Activated effector memory CD4-positive, alpha-beta T cell treated with Interleukin-2 at 50 U/mL for 16 hours (primary cell): ENCODE results near the gene EMILIN3.

Experiments used
- DNase-seq: peaks from one replicate; pipeline ENCODE4 v3.0.0-alpha.2; 2020

Gene EMILIN3

DNA sequence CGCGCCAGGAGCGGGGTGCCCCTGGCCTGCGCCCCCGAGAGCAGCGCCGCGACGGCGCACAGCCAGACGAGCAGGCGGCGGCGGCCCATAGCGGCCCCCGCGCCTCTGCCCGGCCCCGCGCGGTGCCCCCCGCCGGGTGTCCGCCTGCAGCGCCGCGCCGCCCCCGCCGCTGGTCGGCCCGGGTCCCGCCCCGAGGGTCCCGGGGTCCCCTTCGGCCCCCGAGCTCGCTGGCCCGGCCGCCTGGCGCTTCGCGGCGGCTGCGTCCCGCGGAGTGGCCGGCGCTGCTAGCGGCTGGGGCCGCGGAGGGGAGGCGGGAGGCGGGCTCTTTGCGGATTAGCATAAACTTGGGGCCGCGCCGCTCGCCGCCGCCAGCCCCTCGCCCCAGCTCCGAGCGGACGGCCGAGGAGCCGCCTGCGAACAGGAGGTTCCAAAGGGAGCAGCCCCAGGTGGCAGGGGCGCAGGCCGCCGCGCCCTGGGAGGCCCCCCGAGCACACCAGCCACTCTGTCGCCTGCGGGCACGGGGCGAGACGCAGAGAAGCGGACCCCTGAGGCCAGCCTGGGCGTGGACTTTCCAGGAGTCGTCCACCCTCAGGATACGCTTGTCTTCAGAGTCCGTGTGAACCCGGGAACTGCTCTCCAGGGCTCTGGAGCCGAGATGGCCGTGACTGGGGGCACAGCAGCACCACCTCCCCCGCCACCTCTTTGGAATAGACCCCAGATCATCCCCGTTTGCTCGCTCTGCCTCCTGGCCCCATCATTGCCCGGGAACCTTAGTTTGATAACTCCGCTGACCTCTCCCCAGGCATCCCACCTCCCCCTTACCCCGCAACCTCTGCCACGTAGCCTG lies at the start of gene EMILIN3:
Gene EMILIN3, minus strand, starts transcription at position 273 of the 847 bp plus-strand sequence. Its CDS starts 184 bp downstream, at position 89.
- no peak for DNase-seq

- DNase-seq, result no peak
Observed at GRCh38 chr20:41415191-41415590, 48.6 kb upstream of the EMILIN3 start.

DNA sequence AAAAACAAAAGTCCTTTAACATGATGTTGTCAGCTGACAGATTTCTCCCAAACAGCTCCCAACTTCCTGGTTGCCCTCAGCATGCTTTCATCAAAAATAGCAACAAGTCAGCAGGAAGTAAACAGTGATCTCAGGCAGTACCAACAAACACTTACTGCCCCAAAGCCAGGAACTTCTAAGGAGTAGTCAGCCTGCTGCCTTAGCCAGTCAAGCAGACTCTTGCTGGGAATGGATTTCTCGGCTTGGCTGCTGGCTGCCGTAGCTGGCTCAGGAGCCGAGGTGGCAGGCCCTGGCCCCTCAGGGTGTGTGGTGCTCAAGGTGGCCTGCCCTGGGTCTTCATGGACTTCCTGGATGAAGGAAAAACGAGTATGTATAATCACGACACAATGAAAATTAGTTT lies 46.6 kb upstream of the EMILIN3 start:
- DNase-seq, result no peak

DNA sequence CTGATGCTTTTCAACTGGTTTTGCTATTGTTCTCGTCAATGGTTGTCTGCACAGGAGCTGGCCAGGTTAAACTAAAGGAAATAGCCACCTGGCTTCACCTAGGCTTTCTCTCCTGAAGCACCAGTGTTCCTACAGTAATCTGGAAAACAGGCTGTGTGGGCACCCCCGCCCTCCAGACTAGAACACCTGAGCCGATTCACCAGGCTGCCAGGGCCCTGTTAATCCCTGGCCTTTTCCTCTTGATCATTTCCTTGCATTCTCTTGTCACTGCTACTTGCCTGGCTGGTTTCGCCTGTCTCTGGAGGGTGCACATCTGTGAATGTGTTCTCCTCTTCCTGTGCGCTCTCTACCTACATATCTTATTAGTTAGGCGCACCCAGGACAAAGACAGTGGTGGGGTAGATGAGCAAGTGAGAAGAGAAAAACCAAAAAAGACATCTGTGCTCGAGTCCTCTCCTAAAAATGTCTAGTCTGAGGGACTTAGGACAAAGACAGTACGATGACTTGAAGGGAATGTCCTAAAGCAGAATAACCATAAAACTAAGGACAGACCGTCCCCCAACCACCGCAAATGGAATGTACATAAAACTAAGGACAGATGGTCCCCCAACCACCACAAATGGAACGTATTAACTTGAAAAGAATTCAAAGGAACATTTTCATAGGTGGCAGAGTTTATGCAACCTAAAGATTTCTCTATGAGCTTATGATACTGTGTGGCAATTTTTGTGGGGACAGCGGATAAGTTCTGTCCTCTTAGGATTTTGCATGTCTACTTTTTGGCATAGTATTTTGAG lies 45.9 kb upstream of the EMILIN3 start:
- DNase-seq, result no peak

- DNase-seq, result no peak
Observed at GRCh38 chr20:41411391-41411847, 44.8 kb upstream of the EMILIN3 start.

DNA sequence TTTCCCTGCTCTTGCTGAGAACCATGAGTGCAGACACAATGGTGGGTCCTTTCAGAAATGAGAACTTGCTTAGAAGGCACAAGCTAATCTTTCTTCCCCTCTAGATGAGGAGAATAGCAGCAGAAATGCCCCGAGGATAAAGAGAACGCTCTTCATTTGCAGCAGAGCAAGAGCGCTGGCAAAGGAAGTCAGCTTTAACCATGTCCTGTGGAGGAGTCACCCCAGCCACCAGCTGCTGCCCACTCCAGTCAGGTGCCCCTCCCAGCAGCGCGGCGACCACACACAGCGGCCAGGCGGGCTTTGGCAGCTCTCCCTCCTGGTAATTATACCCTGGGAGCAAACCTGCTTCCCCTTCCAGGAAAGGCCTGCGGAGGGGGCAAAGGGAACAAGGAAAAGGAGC lies 42.4 kb upstream of the EMILIN3 start:
- no peak for DNase-seq

DNA sequence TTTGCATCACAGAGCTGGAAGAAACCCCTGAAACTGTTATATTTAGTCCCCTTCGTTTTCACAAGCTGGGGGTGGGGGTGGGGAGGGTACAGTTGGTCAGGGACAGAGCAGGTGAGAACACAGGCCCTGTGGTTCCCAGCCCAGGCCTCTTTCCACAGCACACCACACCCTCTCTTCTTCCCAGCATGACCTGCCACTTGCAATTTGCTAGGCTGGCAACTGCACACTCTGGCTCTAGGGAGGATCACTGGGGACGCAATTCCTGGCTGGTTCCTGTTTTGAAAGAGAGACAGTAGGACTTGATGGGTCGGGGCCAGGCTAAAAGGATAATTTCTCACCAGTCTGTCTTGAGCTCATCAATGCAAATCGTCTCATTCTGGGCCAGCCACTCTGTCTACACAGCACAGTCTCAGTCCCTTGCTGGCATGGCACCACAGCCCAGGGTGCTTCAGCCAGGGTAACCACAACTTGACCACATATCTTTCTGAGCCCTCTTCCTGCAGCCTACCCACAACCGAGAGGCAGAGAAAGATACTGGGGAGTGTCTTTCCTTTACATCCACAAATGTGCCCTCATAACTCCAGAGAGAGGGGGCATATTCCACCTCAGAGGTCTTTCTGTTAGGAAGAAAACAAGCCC lies 41.7 kb upstream of the EMILIN3 start:
- DNase-seq, result no peak

GRCh38 chr20:41407607-41408006 lies 41.0 kb upstream of the EMILIN3 start:
- DNase-seq, result no peak

DNA sequence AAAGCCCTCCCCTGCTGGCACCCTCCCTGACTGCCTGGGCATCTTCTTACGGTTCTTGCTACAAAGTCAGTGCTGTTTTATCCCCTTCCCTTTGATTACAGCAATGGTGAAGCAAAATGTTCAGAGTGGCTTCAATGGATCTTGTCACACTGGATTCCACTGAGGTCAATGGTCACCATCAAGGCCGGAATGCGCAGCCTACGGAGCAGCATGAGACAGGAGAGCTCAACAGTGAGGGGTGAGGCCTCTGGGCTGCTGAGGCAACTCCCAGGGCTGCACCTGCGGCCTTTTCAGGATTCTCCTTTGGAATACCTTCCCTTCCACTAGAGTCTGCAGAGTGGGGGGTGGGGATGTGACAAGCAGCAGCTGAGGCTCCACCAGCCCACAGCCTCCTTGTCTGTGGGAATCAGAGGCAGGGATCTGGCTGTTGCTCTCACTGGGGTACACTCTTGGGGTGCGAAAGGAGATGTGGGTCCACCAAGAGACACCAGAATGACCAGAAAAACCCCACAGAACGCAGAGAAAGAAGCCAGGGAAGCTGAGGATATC lies 40.4 kb upstream of the EMILIN3 start:
- DNase-seq, result no peak

DNA sequence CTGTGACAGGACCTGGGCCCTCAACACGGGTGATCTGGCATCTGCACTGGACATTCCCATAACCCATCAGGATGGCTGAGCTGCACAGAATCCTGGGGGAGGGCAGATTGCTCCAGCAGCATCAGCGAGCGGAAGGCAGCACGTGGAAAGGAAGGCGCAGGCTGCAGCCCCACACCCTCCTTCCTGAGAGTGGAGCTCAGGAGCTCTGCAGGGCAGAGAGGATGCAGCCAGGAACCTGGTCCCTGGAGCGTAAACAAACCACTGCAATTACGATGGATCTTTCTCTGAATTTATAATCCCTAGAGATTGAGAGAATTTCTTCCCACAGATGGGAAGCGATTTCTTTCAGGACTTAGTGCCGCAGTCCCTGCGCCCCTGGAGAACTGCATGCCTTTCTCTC lies 39.7 kb upstream of the EMILIN3 start:
- no peak for DNase-seq

GRCh38 chr20:41405436-41405835 lies 38.8 kb upstream of the EMILIN3 start:
- no peak for DNase-seq

DNA sequence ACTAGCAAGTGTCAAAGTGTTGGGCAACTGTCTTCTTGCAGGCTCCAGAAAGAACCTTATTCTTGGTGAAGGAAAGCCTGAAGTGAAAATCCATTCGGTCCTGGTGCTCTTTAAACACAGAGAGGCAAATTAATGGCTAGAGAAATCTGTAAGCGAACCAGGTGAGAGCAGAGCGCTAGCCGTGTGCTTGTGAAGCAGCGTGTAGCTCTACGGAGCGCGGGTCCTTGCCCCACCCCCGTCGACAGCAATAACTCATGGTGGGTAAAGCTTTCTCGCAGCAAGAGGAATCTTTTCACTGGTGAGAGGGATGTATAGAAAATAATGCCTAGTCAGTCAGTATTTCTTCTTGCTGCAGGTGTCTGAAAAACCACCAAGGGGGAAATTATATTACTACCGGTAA lies 37.0 kb upstream of the EMILIN3 start:
- no peak for DNase-seq

- no peak for DNase-seq
Observed at GRCh38 chr20:41398408-41398807, 31.8 kb upstream of the EMILIN3 start.

DNA sequence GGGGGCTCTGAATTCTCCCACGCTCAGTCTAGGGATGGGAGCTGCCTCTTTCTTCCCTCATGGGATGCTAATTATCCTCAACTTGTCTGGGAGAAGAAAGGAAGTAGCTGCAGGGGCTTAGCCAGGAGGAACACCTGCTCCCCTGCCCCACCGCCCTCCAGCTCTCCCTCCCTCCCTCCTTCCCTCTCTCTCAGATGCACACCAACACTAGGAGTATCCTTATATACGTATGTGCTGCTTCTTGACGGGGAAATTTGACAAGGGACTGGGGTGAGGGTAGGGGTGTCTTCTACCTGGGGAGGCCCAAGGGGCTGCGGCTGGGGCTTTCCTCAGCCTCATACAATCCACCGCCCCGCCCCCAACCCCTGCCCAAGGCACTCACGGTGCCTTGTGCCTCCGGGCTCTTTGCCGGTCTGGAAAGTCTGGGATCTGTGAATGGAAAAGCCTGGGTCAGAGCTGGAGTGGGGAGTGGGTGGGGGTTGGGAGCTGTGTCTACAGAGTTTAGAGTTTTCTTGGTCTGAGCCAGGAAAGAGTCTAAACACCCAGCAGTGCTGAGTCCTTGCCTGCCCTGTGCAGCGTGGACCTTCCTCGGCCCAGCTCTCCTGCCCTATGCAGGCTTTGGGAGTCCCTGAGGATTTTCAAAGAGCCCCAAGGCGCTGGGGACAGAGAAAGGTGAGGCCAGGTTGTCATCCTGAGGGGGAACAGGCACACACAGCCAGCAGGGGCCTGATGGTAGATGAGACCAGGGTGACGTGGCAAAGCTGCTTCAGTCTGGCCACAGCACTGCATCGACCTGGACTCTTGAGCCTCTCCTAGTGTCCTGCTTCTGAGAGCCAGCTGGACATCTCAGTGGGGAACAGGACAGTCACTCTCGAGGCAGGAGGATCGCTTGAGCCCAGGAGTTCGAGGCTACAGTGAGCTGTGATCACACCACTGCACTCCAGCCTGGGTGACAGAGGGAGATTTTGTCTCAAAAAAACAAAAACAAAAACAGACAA lies 29.3 kb upstream of the EMILIN3 start:
- DNase-seq, result no peak

GRCh38 chr20:41394931-41395666 lies 28.5 kb upstream of the EMILIN3 start:
- DNase-seq, result no peak

GRCh38 chr20:41394081-41394480 lies 27.5 kb upstream of the EMILIN3 start:
- DNase-seq, result no peak

DNA sequence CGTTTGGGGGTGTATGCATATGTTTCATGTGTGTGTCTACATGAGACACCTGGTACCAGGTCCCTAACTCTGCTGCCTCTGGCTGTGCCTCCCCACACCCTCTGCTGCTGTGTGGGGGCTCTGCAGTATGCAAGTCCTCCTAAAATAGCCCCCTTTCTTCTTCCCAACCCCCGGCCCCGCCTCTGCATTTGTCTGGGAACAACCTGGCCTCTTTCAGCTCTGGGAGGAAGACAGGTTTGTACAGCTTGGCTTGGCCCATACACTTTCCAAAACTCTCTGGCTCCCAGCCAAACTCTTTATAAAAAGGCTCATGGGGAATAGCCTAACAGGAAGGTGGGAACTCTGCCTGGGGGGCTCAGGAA lies 27.1 kb upstream of the EMILIN3 start:
- no peak for DNase-seq

DNA sequence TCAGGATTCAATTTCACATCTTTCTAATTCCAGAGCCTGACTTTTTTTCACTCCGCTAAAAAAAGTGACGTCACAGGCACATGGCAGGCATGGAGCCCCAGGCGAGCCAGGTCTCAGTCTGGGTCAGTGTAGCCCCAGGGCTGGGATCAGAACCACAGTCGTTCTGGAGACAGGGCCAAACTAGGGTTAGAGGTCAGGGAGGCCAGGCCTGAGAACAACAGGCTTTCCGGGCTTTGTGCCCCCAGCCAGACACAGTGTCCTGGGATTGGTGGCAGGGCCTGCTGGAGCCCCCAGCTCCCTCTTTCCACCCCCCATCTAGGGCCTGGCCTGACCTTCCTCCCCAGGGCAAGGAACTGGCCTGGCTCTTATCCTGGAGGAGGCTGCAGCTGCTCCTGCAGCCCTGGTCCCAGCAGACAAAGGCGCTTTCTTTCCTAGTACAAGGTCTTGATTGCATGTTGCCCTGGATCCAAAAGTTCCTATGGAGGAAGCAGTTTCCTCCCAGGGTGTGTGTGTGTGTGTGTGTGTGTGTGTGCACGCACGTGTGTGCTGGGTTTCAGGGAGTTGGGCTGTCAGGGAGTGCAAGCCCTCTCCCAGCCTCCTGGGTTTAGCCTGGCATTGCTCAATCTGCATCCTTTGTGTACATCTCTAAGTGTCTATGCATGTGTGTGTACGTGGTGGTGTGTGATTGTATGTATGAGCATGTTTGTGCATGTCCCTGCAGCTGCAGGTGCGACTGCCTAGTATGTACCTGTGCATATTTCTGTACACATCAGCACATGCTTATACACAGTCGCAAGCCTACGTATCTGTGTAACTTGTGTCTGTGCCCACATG lies 26.5 kb upstream of the EMILIN3 start:
- DNase-seq, result no peak

- DNase-seq, result no peak
Observed at GRCh38 chr20:41392295-41392694, 25.7 kb upstream of the EMILIN3 start.

DNA sequence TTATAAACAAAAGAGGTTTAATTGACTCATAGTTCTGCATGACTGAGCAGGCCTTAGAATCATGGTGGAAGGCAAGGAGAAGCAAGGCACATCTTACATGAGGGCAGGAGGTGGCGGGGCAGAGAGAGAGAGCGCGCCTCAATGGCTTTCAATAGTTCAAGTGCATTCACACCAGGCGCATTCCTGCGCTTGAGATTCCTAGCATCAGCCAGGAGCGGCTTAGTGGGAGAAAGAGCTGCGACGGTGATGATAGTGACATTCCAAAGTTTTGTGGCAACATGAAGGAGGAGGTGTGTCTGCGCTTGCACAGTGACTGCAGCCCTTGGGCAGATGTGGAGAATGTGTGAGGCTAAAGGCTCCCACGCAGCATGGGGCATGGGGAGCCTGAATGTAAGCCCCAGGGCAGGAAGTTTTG lies 25.0 kb upstream of the EMILIN3 start:
- no peak for DNase-seq
